WI38 (cell line): ENCODE results near the gene MRGPRX3.

ENCODE experiments used
- H3K4me3 ChIP-seq: 2 replicates; pipeline ENCODE4 v1.5.1; 2011; ENCODE audit warnings: low read depth, mild to moderate bottlenecking, control low read depth, low read length
- CTCF ChIP-seq: IDR thresholded peaks from 2 replicates; pipeline ENCODE4 v1.5.1; 2012; ENCODE audit warnings: low read depth, mild to moderate bottlenecking, control low read depth, low read length

MRGPRX3 gene

GRCh38 chr11:18171377-18172000 is 39.1 kb downstream of the MRGPRX3 start:
- H3K4me3 ChIP-seq = no peak overlapping the region
- peak; percentile 75 for TF ChIP-seq CTCF

- H3K4me3 ChIP-seq = no peak within 1 kb of the TSS
- TF ChIP-seq CTCF = no peak
These were observed 40.3 kb downstream of the MRGPRX3 start, which contains the start of gene MRGPRX4 for GRCh38 chr11:18172666-18173065. TSS of gene MRGPRX4 (plus strand) at chr11:18172837. CDS start at chr11:18173257, 420 bp downstream.

- H3K4me3 ChIP-seq = no peak overlapping the region
- no peak for TF ChIP-seq CTCF
These were observed 41.0 kb downstream of the MRGPRX3 start for GRCh38 chr11:18173225-18173866.
